Activated T-helper 1 cell treated with anti-CD3 and anti-CD28 coated beads, Interleukin-12 subunit alpha, Interleukin-12 subunit beta, Interleukin-2, Interleukin-4 antibody, amounts not matched to agents 30 ng/mL and 10 ng/mL and 1 ng/mL, durations not matched to agents 14 hours and 24 hours and 36 hours (primary cell): ENCODE measurements around the gene PTPN13. TPM values are rescaled to one million over a fixed set of nuclear protein-coding genes. Genes with fewer than 3 reads are reported as not detected.

ENCODE experiments used
- DNase-seq: peaks from one replicate; pipeline ENCODE4 v3.0.0; 2021; ENCODE audit warnings: low spot score
- H3K27ac Mint-ChIP-seq: one replicate; pipeline ENCODE4 v1.8.0; 2021; ENCODE audit warnings: mild to moderate bottlenecking, mixed read lengths
- H3K27me3 Mint-ChIP-seq: one replicate; pipeline ENCODE4 v1.8.0; 2022; ENCODE audit warnings: mild to moderate bottlenecking, moderate library complexity, mixed read lengths; ENCODE audit not compliant: insufficient read depth
- H3K36me3 Mint-ChIP-seq: one replicate; pipeline ENCODE4 v1.8.0; 2021; ENCODE audit warnings: low read depth, mixed read lengths
- H3K4me1 Mint-ChIP-seq: one replicate; pipeline ENCODE4 v1.8.0; 2021; ENCODE audit warnings: low read depth, mixed read lengths
- H3K4me3 Mint-ChIP-seq: one replicate; pipeline ENCODE4 v1.8.0; 2021; ENCODE audit warnings: mild to moderate bottlenecking, moderate library complexity, mixed read lengths
- H3K9me3 Mint-ChIP-seq: one replicate; pipeline ENCODE4 v1.8.0; 2021; ENCODE audit warnings: mixed read lengths
- intact Hi-C: fragments of 100-400 bp; cut with micrococcal nuclease; formaldehyde crosslinking; loops from one replicate; pipeline ENCODE4 v1.15.1; 2024
- total RNA-seq: library from RNA; stranded (reverse); gene quantifications from 2 replicates; pipeline ENCODE4 v1.2.3, GENCODE V29; 2022

Gene PTPN13
- total RNA-seq, 1 donor from 2014 or later, result 0.44 TPM

DNA sequence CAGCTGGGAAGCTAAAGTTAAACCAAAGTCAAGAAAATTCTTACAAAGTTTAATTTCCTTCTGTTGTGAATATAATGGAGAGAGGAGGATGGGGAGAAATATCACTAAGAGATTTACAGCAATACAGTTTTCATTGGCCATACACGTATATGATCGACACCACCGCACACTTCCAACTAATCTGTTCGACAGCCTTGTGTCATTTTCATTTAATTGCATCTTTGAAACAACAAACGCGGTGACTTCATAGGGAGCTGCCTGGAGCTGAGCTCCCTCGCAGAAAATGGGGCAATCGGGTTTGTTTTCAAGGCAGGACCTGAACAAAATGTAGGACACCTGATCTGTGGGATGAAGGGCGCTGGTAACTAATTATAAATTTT, 1.3 kb downstream of the PTPN13 start:
- no peak for DNase-seq
- intact Hi-C loops, result loop anchor here (2.0 to 5.0 kb wide), 4 partner anchors 38 to 299 kb away; no protein-coding TSS in a partner anchor
- no peak overlapping the region for H3K27ac Mint-ChIP-seq
- no peaks in the 10 kb centered on the region for H3K36me3 Mint-ChIP-seq
- H3K27me3 Mint-ChIP-seq, result peaks cover 48% of the 10 kb centered on the region
- peak overlapping the region; percentile 74 for H3K4me3 Mint-ChIP-seq
- H3K9me3 Mint-ChIP-seq, result no peaks in the 10 kb centered on the region
- H3K4me1 Mint-ChIP-seq, result peaks cover 8% of the 10 kb centered on the region

DNA sequence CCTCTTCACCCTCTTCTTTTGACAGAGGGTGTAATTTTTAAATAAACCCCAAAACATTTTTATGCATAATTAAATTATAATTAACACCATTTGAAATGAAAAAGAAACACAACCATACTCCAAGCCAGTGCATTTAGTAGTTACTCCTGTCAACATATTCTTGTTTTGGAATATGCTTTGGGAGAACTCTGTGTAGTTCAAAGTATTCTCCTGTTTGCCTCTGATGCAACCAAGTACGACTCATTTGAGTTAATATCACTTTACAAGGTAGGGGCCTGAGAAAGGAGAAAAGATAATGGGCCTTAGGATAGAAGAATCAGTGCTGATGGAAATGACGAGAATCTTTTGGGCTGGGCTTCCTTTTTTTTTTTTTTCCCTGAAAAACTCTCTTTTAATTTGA, 2.7 kb downstream of the PTPN13 start:
- H3K27ac Mint-ChIP-seq, result no peak overlapping the region
- DNase-seq, result no peak
- H3K9me3 Mint-ChIP-seq, result no peaks in the 10 kb centered on the region
- no peak overlapping the region for H3K4me3 Mint-ChIP-seq
- no peaks in the 10 kb centered on the region for H3K36me3 Mint-ChIP-seq
- intact Hi-C loops, result loop anchor here (5.0 kb wide), 1 partner anchor 40 kb away; no protein-coding TSS in a partner anchor
- peaks cover 52% of the 10 kb centered on the region for H3K27me3 Mint-ChIP-seq
- peaks cover 8% of the 10 kb centered on the region for H3K4me1 Mint-ChIP-seq

DNA sequence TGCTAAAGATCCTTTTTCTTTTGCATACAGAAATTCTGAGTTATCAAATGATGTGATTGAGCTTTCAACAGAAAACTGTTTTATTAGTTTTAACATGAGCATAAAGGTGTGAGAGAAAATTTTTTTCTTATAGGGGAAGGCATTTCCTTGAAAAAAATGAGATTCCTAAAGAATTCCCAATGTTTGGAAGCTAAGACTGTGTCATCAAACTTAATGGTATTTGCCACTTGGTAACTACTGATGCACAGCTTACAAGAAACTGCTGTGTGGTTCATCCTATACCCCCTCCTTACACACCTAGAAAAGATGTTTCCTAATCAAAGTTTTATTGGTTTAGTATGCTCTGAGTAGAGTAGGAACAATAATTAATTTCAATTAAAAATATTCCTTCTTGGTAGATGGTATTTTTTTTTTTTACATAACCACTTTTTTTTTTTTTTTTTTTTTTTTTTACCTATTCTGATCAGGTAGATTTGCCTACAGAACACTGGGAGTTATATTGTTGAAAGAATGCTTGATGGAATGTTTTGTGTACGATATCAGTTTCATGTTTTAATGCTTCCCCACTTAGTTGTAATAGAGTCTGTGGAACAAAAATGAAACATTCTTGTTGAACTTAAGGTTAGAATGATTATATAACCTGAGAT, 6.0 kb downstream of the PTPN13 start:
- no peak overlapping the region for H3K4me3 Mint-ChIP-seq
- H3K27ac Mint-ChIP-seq, result no peak overlapping the region
- no peaks in the 10 kb centered on the region for H3K36me3 Mint-ChIP-seq
- peaks cover 38% of the 10 kb centered on the region for H3K27me3 Mint-ChIP-seq
- H3K9me3 Mint-ChIP-seq, result no peaks in the 10 kb centered on the region
- H3K4me1 Mint-ChIP-seq, result peaks cover 3% of the 10 kb centered on the region
- no peak for DNase-seq
- intact Hi-C loops, result no loop called here

DNA sequence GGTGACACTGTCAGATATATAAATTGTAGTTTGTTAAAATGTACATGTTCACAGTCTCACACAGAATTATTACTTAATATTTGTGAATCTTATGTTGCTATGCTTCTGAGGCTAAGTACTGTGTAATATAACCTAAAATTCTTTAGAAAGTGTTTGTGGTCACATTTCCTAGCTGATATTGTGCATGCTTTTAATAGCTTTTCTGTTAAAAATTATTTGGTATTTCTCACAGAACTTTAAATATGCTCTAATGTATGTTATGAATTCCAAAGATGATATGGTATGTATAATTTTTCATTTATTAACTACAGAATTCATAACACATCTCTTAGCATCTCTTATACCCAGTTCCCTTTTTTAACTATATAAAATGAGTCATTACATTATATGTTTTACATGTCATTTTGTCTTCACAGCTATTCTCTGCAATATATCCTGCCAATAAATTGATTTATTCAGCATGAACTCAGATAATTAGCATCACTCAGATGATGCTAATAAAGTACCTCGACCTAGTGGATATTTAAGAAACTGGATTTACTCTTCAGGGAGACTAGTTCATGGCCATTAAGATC, 9.3 kb downstream of the PTPN13 start:
- Mint-ChIP-seq H3K4me1 (no peaks in the 10 kb centered on the region), H3K4me3 (no peak overlapping the region), H3K27me3 (peaks cover 28% of the 10 kb centered on the region), H3K36me3 (no peaks in the 10 kb centered on the region), H3K9me3 (no peaks in the 10 kb centered on the region), H3K27ac (no peak overlapping the region)
- intact Hi-C loops, result no loop called here
- DNase-seq, result no peak

DNA sequence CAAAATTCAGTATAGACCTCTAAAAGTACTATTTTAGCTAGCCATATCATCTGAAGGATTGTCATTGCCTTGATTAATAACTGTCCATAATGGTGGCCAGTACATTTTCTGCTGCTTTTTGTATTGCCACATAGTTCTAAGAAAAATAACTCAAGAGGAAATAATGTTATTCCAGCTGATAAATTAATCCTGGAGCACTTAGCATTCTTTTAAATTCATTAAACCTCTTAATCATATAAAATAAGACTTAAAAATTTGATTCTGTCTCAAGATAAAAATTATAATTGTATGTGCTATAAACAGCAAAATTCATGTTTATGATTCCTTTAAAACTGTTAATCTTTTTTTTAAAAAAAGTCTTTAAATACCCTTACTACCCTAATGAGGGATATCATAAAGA, 12.7 kb downstream of the PTPN13 start:
- H3K9me3 Mint-ChIP-seq, result no peaks in the 10 kb centered on the region
- DNase-seq, result no peak
- no peaks in the 10 kb centered on the region for H3K36me3 Mint-ChIP-seq
- H3K27me3 Mint-ChIP-seq, result peaks cover 20% of the 10 kb centered on the region
- H3K27ac Mint-ChIP-seq, result no peak overlapping the region
- no peaks in the 10 kb centered on the region for H3K4me1 Mint-ChIP-seq
- no peak overlapping the region for H3K4me3 Mint-ChIP-seq
- intact Hi-C loops, result no loop called here

DNA sequence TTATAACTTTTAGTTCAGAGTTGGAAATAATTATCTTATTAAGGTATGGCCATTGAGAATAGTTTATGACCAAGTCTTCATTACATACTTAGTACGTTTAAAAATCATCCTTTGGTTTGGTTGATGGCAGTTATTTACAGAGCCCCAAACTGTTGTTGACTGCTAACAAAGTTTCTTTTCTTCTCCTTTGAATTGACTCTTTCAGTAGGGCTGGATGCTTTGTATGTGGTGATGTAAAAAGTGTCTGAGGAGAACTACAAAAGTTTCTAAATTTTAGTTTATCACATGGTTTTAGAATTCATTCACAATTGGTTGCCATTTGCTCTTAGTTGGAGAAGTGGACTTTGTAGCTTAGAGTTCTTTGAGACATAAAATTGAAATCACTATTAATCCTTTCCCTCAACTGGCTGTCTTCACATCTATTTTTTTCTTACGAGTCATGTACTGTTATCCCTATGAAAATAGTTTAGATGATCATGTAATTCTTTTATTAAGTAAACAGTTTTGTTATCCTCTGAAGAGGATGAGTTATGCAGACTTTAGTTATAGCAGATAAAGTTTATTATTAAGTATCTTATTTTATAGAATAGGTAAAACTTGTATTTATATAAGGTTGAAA, 14.8 kb downstream of the PTPN13 start:
- no peak for DNase-seq
- Mint-ChIP-seq H3K27ac (no peak overlapping the region), H3K4me1 (no peaks in the 10 kb centered on the region), H3K27me3 (peaks cover 19% of the 10 kb centered on the region), H3K9me3 (no peaks in the 10 kb centered on the region), H3K36me3 (no peaks in the 10 kb centered on the region), H3K4me3 (no peak overlapping the region)
- intact Hi-C loops, result no loop called here

DNA sequence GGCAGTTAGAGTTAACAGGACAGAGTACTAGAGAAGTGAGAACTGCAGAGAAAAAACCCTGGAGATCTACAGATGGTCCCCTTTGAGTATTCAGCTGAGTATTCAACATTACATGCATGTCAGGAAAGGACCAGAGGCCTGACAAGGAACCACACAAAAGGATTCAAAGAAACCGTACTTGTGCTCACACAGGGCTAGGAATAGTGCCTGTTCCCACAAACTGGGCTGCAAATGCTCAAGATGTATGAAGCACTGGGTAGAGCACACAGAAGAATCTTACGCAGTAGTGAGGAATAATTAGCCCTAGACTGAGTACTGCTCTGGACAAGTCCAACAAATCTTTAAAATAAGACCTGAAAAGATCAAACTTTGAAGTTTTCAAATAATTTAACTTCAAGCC, 17.6 kb downstream of the PTPN13 start:
- H3K4me3 Mint-ChIP-seq, result no peak overlapping the region
- peaks cover 11% of the 10 kb centered on the region for H3K27me3 Mint-ChIP-seq
- H3K4me1 Mint-ChIP-seq, result no peaks in the 10 kb centered on the region
- no peak overlapping the region for H3K27ac Mint-ChIP-seq
- H3K9me3 Mint-ChIP-seq, result no peaks in the 10 kb centered on the region
- intact Hi-C loops, result no loop called here
- H3K36me3 Mint-ChIP-seq, result no peaks in the 10 kb centered on the region
- no peak for DNase-seq

DNA sequence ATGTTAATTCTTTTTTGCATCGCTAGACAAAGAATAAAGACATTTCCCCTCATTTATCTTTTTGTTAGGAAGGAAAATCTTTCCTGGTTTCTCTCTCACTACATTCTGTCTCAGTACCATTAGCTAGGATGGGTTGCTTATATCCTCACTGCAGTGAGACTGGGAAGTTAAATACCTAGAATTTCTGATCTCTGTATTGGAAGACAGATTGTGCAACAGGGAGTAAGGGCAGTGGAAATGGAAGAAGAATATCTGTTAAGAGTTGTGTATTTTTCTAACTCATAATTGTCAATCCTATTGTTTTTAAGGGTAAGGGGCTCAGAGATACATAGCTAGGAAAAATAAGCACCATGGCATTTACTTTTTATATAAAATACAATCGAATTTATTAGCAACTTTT, 19.6 kb downstream of the PTPN13 start:
- no peaks in the 10 kb centered on the region for H3K36me3 Mint-ChIP-seq
- intact Hi-C loops, result no loop called here

DNA sequence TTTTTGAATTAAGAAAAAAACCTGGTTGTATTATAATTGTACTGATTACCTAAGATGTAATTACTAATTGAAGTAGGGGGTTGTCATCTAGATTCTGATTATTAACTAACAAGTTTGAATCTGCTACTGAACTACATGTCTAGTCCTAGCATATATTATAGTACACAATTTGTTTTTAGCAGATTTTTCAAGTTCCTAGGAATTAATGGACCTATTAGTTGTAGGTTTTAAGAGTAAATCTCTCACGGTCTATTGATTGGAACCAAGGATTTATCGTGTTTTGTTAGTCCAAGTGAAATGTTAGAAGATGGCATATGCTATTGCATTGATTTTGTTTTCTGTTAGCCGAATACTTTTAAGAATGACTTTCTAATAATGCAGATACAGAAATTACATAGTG, 20.8 kb downstream of the PTPN13 start:
- intact Hi-C loops, result no loop called here
- no peak for DNase-seq
- no peak overlapping the region for H3K27ac Mint-ChIP-seq
- H3K36me3 Mint-ChIP-seq, result no peaks in the 10 kb centered on the region
- H3K27me3 Mint-ChIP-seq, result peaks cover 7% of the 10 kb centered on the region
- no peaks in the 10 kb centered on the region for H3K4me1 Mint-ChIP-seq
- no peak overlapping the region for H3K4me3 Mint-ChIP-seq
- no peaks in the 10 kb centered on the region for H3K9me3 Mint-ChIP-seq

More for the DNA sequence above, 19.6 kb downstream of the PTPN13 start:
- no peaks in the 10 kb centered on the region for H3K4me1 Mint-ChIP-seq
- peaks cover 7% of the 10 kb centered on the region for H3K27me3 Mint-ChIP-seq
- no peaks in the 10 kb centered on the region for H3K9me3 Mint-ChIP-seq
- H3K4me3 Mint-ChIP-seq, result no peak overlapping the region
- no peak for DNase-seq
- H3K27ac Mint-ChIP-seq, result no peak overlapping the region

DNA sequence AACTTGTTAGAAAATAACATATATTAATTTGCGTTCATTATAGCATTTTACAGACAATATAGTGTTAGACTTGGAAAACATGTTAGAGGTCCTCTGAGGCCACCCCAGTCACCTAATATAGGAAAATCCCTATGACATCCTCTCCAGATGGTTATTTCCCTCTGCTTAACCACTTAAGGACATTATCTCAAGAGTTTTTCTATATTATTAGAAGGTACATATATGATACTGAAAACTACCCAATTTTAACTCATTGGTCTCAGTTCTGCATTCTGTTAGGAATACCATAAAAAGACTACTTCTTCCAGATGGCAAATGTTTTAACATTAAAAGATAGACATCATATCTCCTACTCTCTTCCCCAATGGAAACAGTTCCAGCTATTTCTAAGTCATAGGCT, 21.4 kb downstream of the PTPN13 start:
- H3K36me3 Mint-ChIP-seq, result no peaks in the 10 kb centered on the region
- peaks cover 3% of the 10 kb centered on the region for H3K27me3 Mint-ChIP-seq
- H3K4me1 Mint-ChIP-seq, result no peaks in the 10 kb centered on the region
- DNase-seq, result no peak
- intact Hi-C loops, result no loop called here
- no peak overlapping the region for H3K27ac Mint-ChIP-seq
- H3K9me3 Mint-ChIP-seq, result no peaks in the 10 kb centered on the region
- no peak overlapping the region for H3K4me3 Mint-ChIP-seq

DNA sequence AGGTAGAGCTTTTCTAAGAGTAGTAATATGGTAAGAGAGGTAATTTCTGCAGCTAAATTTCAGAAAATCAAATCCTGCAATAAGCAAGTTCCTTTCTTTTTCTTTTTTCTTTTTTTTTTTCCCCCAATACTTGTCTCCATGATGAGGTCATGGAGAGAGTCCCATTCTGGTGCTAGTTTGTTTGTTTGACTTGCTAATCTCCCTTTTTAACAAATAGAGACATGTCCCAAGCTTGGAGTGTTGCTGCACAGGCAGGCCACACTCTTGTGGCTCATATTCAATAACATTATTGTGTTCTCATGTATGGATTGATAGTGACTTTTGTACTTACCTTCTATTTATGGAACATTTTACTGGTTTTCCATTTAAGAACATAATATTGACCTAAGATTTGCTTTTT, 25.5 kb downstream of the PTPN13 start:
- DNase-seq, result no peak
- Mint-ChIP-seq H3K27ac (no peak overlapping the region), H3K9me3 (no peaks in the 10 kb centered on the region), H3K4me1 (no peaks in the 10 kb centered on the region), H3K4me3 (no peak overlapping the region), H3K36me3 (no peaks in the 10 kb centered on the region), H3K27me3 (peaks cover 5% of the 10 kb centered on the region)
- intact Hi-C loops, result no loop called here

DNA sequence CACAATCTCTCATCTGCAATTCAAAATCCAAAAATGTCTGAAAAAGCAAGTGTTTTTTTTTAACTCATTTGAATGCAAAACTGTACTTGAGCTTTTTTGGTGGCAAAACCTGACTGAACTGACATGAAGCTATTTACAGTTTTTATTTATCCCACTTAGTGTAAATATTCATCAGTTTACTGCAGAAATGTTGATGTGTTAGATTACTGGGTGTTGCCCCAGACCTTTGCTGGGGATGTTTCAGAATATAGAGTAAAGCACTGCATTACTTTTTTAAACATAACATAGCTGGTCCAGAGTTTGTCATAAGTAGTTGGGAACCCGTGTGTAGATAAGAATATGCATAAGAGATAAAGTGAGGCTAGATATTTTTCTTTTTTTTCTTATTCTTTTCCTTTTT, 27.3 kb downstream of the PTPN13 start:
- intact Hi-C loops, result no loop called here
- H3K27ac Mint-ChIP-seq, result no peak overlapping the region

DNA sequence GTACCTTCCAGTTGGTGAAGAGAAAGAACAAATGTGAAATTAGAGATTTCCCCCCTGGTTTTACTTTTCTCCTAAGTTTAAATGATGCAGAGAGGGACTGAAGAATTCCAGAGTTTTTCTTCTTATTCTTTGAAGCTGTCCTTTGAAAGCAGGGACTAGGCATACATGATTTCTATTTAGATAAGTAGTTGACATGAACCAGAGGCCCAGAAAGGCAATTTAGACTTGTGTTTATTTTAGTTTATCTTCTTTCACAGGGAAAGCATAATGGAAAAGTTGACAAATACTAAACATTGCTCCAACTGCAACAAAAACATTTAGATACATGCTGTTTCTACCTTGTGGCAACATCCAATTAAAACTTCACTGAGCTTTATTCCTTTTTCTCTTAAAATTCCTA, 32.0 kb downstream of the PTPN13 start:
- Mint-ChIP-seq H3K4me3 (no peak overlapping the region), H3K9me3 (no peaks in the 10 kb centered on the region), H3K36me3 (no peaks in the 10 kb centered on the region), H3K4me1 (no peaks in the 10 kb centered on the region), H3K27me3 (peaks cover 16% of the 10 kb centered on the region), H3K27ac (no peak overlapping the region)
- intact Hi-C loops, result no loop called here
- no peak for DNase-seq

More for the DNA sequence above, 27.3 kb downstream of the PTPN13 start:
- no peak overlapping the region for H3K4me3 Mint-ChIP-seq
- no peaks in the 10 kb centered on the region for H3K9me3 Mint-ChIP-seq
- no peak for DNase-seq
- H3K4me1 Mint-ChIP-seq, result no peaks in the 10 kb centered on the region
- H3K27me3 Mint-ChIP-seq, result peaks cover 16% of the 10 kb centered on the region
- H3K36me3 Mint-ChIP-seq, result no peaks in the 10 kb centered on the region
